ENCODE results near the gene C20orf204. TPM values are rescaled to one million over a fixed set of nuclear protein-coding genes. Genes with fewer than 3 reads are reported as not detected.

C20orf204 gene
- polyA plus RNA-seq (2013, experiment 1 of 2): 0.14 TPM
- 0.25 TPM for polyA plus RNA-seq (2013, experiment 2 of 2)

DNA sequence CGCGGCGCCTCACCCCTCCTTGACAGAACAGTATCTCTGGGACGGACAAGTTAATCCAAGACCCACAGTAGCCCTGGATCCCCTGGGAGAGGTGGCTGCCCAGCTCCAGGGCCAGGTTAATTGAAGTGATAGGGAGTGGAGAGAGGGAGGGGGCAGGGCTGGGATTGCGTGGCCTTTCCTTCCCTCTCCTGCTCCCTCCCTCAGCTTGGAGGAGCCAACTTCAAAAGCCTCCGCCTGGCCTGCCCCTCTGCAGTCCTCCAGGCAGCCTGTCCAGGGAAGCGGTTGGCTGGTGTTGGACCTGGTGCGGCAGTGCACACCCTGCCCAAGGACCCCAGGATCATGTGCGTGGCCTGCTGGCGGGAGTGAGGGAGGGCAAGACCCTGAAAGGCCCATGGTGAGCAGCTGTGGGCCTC lies at the start of gene C20orf204:
Gene C20orf204, plus strand, starts transcription at position 250 of the 413 bp plus-strand sequence. Its CDS starts 142 bp downstream, at position 392.
- peak within 1 kb of the TSS; percentile 80 for H3K18ac ChIP-seq (ENCODE audit: low read length)
- H3K14ac ChIP-seq (ENCODE audit: low read length): peak within 1 kb of the TSS; percentile 84
- no peak within 1 kb of the TSS for H4K91ac ChIP-seq (ENCODE audit: low read depth, low read length, poor library complexity)
- peaks cover 19 to 39% of the 10 kb centered on the region in 2 donors for H3K36me3 ChIP-seq (replicated peaks in 1 of 2; ENCODE audit: control insufficient read depth in 2 of 2, insufficient read depth in 2 of 2, low read length in 2 of 2)
- H3K9ac ChIP-seq (ENCODE audit: low read depth, low read length, poor library complexity): peak within 1 kb of the TSS; percentile 54
- peaks cover 22 to 42% (median 23%) of the 10 kb centered on the region in 3 experiments for H3K27me3 ChIP-seq (ENCODE audit: control insufficient read depth in 3 of 3, insufficient read depth in 3 of 3, low read depth in 1 of 3, low read length in 3 of 3)
- H3K4ac ChIP-seq (ENCODE audit: low read length): no peak within 1 kb of the TSS
- peaks cover 16 to 19% of the 10 kb centered on the region in 2 donors for H3K4me1 ChIP-seq (ENCODE audit: control insufficient read depth in 2 of 2, insufficient read depth in 1 of 2, low read depth in 1 of 2, low read length in 2 of 2)
- H2BK5ac ChIP-seq (ENCODE audit: low read length): peak within 1 kb of the TSS; percentile 13
- H2BK15ac ChIP-seq (ENCODE audit: low read length): peak within 1 kb of the TSS; percentile 21
- WGBS, 2 donors (ENCODE audit: extremely low coverage in 2 of 2, insufficient read length in 2 of 2, insufficient replicate concordance in 1 of 2): no CpG with 5 or more reads among the region's 10 CpGs
- no peak within 1 kb of the TSS for H3K4me3 ChIP-seq (ENCODE audit: low read length in 2 of 2)
- peak within 1 kb of the TSS; percentile 82 for H2AK5ac ChIP-seq (ENCODE audit: low read depth, low read length)
- H2BK120ac ChIP-seq (ENCODE audit: low read depth, low read length): peak within 1 kb of the TSS; percentile 47
- H3K27ac ChIP-seq (replicated peaks; ENCODE audit: low read length): no peak within 1 kb of the TSS
- no peaks in the 10 kb centered on the region for H3K9me3 ChIP-seq (replicated peaks in 1 of 2; ENCODE audit: control insufficient read depth in 2 of 2, insufficient read depth in 1 of 2, low read depth in 1 of 2, low read length in 2 of 2)
- peak within 1 kb of the TSS; percentile 68 for H3K23ac ChIP-seq (ENCODE audit: low read depth, low read length, poor library complexity)
- DNase-seq (ENCODE audit: low spot score): no peak
- H4K8ac ChIP-seq (ENCODE audit: low read depth, low read length): peak within 1 kb of the TSS; percentile 19
- H3K79me1 ChIP-seq (ENCODE audit: low read depth, low read length): no peaks in the 10 kb centered on the region
- H2BK12ac ChIP-seq (ENCODE audit: low read length): peak within 1 kb of the TSS; percentile 66
- H3K4me2 ChIP-seq (ENCODE audit: insufficient read depth, low read length, poor library complexity, severe bottlenecking): peak within 1 kb of the TSS; percentile 25
- H2AFZ ChIP-seq (ENCODE audit: low read length): no peak within 1 kb of the TSS

GRCh38 chr20:64000906-64001305 lies 35.1 kb upstream of the C20orf204 start:
- H3K36me3 ChIP-seq (replicated peaks in 1 of 2; ENCODE audit: control insufficient read depth in 2 of 2, insufficient read depth in 2 of 2, low read length in 2 of 2): peaks cover 50 to 78% of the 10 kb centered on the region in 2 donors
- H4K8ac ChIP-seq (ENCODE audit: low read depth, low read length): no peak overlapping the region
- H3K9ac ChIP-seq (ENCODE audit: low read depth, low read length, poor library complexity): no peak overlapping the region
- H4K91ac ChIP-seq (ENCODE audit: low read depth, low read length, poor library complexity): no peak overlapping the region
- no peak overlapping the region for H2AFZ ChIP-seq (ENCODE audit: low read length)
- H3K23ac ChIP-seq (ENCODE audit: low read depth, low read length, poor library complexity): no peak overlapping the region
- H2BK5ac ChIP-seq (ENCODE audit: low read length): no peak overlapping the region
- H2BK12ac ChIP-seq (ENCODE audit: low read length): no peak overlapping the region
- WGBS, 2 donors (ENCODE audit: extremely low coverage in 2 of 2, insufficient read length in 2 of 2, insufficient replicate concordance in 1 of 2): no CpG with 5 or more reads among the region's 12 CpGs
- H3K4me1 ChIP-seq (ENCODE audit: control insufficient read depth in 2 of 2, insufficient read depth in 1 of 2, low read depth in 1 of 2, low read length in 2 of 2): no peaks in the 10 kb centered on the region
- peak overlapping the region in 1 of 2 donors; percentile 25 for H3K4me3 ChIP-seq (ENCODE audit: low read length in 2 of 2)
- H2AK5ac ChIP-seq (ENCODE audit: low read depth, low read length): no peak overlapping the region
- no peak overlapping the region for H3K18ac ChIP-seq (ENCODE audit: low read length)
- no peak overlapping the region for H3K4ac ChIP-seq (ENCODE audit: low read length)
- H3K9me3 ChIP-seq (replicated peaks in 1 of 2; ENCODE audit: control insufficient read depth in 2 of 2, insufficient read depth in 1 of 2, low read depth in 1 of 2, low read length in 2 of 2): peaks cover 0 to 2% of the 10 kb centered on the region in 2 donors
- H2BK15ac ChIP-seq (ENCODE audit: low read length): no peak overlapping the region
- H3K27ac ChIP-seq (replicated peaks; ENCODE audit: low read length): no peak overlapping the region
- no peak overlapping the region for H3K14ac ChIP-seq (ENCODE audit: low read length)
- no peaks in the 10 kb centered on the region for H3K27me3 ChIP-seq (ENCODE audit: control insufficient read depth in 3 of 3, insufficient read depth in 3 of 3, low read depth in 1 of 3, low read length in 3 of 3)
- no peak overlapping the region for H2BK120ac ChIP-seq (ENCODE audit: low read depth, low read length)
- H3K4me2 ChIP-seq (ENCODE audit: insufficient read depth, low read length, poor library complexity, severe bottlenecking): no peak overlapping the region
- DNase-seq (ENCODE audit: low spot score): no peak
- no peaks in the 10 kb centered on the region for H3K79me1 ChIP-seq (ENCODE audit: low read depth, low read length)

DNA sequence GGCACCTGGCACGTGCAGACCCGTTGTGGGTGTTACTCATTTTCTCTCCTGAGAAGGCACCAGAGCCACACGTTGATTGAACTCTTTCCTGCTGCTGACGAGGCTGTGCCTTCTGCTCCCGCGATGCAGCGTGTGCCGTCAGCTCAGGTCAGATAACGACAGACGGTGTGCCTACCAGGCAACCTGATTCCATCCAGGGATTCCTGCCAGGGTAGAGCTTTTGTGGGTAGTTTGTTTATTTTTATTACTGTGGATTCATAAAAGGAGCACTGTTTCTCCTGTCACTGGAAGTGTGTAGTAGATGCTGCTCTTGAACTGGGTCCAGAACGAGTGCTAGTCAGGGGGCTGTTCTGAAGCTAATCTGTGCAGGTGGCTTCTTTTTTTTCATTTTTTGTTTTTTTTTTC lies 34.4 kb upstream of the C20orf204 start:
- H2AK5ac ChIP-seq (ENCODE audit: low read depth, low read length): no peak overlapping the region
- H3K27ac ChIP-seq (replicated peaks; ENCODE audit: low read length): no peak overlapping the region
- no peak overlapping the region for H2BK120ac ChIP-seq (ENCODE audit: low read depth, low read length)
- no peaks in the 10 kb centered on the region for H3K27me3 ChIP-seq (ENCODE audit: control insufficient read depth in 3 of 3, insufficient read depth in 3 of 3, low read depth in 1 of 3, low read length in 3 of 3)
- DNase-seq (ENCODE audit: low spot score): no peak
- H3K23ac ChIP-seq (ENCODE audit: low read depth, low read length, poor library complexity): no peak overlapping the region
- no peak overlapping the region for H3K14ac ChIP-seq (ENCODE audit: low read length)
- no peak overlapping the region for H3K18ac ChIP-seq (ENCODE audit: low read length)
- H4K8ac ChIP-seq (ENCODE audit: low read depth, low read length): no peak overlapping the region
- no peak overlapping the region for H3K4me2 ChIP-seq (ENCODE audit: insufficient read depth, low read length, poor library complexity, severe bottlenecking)
- H2BK12ac ChIP-seq (ENCODE audit: low read length): no peak overlapping the region
- H2BK5ac ChIP-seq (ENCODE audit: low read length): no peak overlapping the region
- H3K4me3 ChIP-seq (ENCODE audit: low read length in 2 of 2): no peak overlapping the region
- no peak overlapping the region for H2AFZ ChIP-seq (ENCODE audit: low read length)
- no peak overlapping the region for H3K4ac ChIP-seq (ENCODE audit: low read length)
- H3K36me3 ChIP-seq (replicated peaks in 1 of 2; ENCODE audit: control insufficient read depth in 2 of 2, insufficient read depth in 2 of 2, low read length in 2 of 2): peaks cover 49 to 77% of the 10 kb centered on the region in 2 donors
- no peaks in the 10 kb centered on the region for H3K4me1 ChIP-seq (ENCODE audit: control insufficient read depth in 2 of 2, insufficient read depth in 1 of 2, low read depth in 1 of 2, low read length in 2 of 2)
- H4K91ac ChIP-seq (ENCODE audit: low read depth, low read length, poor library complexity): no peak overlapping the region
- WGBS, 2 donors (ENCODE audit: extremely low coverage in 2 of 2, insufficient read length in 2 of 2, insufficient replicate concordance in 1 of 2): no CpG with 5 or more reads among the region's 11 CpGs
- H2BK15ac ChIP-seq (ENCODE audit: low read length): no peak overlapping the region
- H3K9me3 ChIP-seq (replicated peaks in 1 of 2; ENCODE audit: control insufficient read depth in 2 of 2, insufficient read depth in 1 of 2, low read depth in 1 of 2, low read length in 2 of 2): peaks cover 0 to 2% of the 10 kb centered on the region in 2 donors
- peaks cover 1% of the 10 kb centered on the region for H3K79me1 ChIP-seq (ENCODE audit: low read depth, low read length)
- H3K9ac ChIP-seq (ENCODE audit: low read depth, low read length, poor library complexity): no peak overlapping the region

DNA sequence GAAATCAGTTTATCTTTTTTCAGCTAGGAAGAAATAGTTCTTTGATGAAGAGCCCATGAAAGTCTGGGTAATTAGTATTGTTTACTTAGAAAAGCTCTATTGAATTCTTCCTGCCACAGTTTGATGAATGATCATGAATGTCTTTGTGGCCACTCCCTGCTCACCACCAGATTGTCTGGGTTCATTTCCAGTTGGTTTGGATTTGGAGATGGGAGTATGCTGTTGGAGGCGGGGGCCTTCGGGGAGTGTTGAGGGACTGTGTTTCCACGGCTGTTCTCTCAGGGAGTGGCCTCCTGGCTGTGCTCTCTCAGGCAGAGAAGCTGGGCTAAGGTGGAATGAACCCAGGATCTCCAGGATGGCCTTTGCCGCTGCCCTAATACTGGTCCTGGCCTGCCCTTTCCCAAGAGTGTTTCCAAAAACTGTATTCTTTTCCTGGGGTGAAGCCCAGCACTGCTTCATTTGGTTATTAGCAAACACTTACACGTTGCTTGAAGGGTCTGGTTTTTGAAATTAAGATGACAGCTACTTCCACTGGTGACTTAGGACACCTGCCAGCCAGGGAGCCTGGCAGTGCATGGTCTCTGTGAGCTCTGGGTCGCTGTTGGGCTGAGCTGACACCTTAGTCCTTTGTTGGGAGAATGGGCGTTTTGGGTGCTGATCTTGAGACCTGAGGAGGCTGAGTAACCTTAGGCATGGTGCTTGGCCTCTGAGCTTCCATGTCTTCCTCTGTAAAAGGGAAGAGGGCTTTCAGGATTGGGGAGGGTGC lies 31.8 kb upstream of the C20orf204 start:
- Histone ChIP-seq H3K4me3 (ENCODE audit: low read length in 2 of 2) (no peak overlapping the region), H2AFZ (ENCODE audit: low read length) (no peak overlapping the region), H3K9me3 (replicated peaks in 1 of 2; ENCODE audit: control insufficient read depth in 2 of 2, insufficient read depth in 1 of 2, low read depth in 1 of 2, low read length in 2 of 2) (peaks cover 4 to 11% of the 10 kb centered on the region in 2 donors), H3K36me3 (replicated peaks in 1 of 2; ENCODE audit: control insufficient read depth in 2 of 2, insufficient read depth in 2 of 2, low read length in 2 of 2) (peaks cover 50 to 83% of the 10 kb centered on the region in 2 donors), H3K18ac (ENCODE audit: low read length) (no peak overlapping the region), H3K4me1 (ENCODE audit: control insufficient read depth in 2 of 2, insufficient read depth in 1 of 2, low read depth in 1 of 2, low read length in 2 of 2) (no peaks in the 10 kb centered on the region), H3K14ac (ENCODE audit: low read length) (no peak overlapping the region), H2BK15ac (ENCODE audit: low read length) (no peak overlapping the region), H3K4ac (ENCODE audit: low read length) (no peak overlapping the region), H2AK5ac (ENCODE audit: low read depth, low read length) (no peak overlapping the region), H3K27me3 (ENCODE audit: control insufficient read depth in 3 of 3, insufficient read depth in 3 of 3, low read depth in 1 of 3, low read length in 3 of 3) (no peaks in the 10 kb centered on the region), H4K91ac (ENCODE audit: low read depth, low read length, poor library complexity) (no peak overlapping the region), H3K4me2 (ENCODE audit: insufficient read depth, low read length, poor library complexity, severe bottlenecking) (no peak overlapping the region), H2BK12ac (ENCODE audit: low read length) (no peak overlapping the region), H3K79me1 (ENCODE audit: low read depth, low read length) (peaks cover 2% of the 10 kb centered on the region), H2BK120ac (ENCODE audit: low read depth, low read length) (no peak overlapping the region), H3K9ac (ENCODE audit: low read depth, low read length, poor library complexity) (no peak overlapping the region), H3K23ac (ENCODE audit: low read depth, low read length, poor library complexity) (no peak overlapping the region), H2BK5ac (ENCODE audit: low read length) (no peak overlapping the region), H3K27ac (replicated peaks; ENCODE audit: low read length) (no peak overlapping the region), H4K8ac (ENCODE audit: low read depth, low read length) (no peak overlapping the region)
- no CpG with 5 or more reads among the region's 7 CpGs for WGBS, 2 donors (ENCODE audit: extremely low coverage in 2 of 2, insufficient read length in 2 of 2, insufficient replicate concordance in 1 of 2)
- no peak for DNase-seq (ENCODE audit: low spot score)
